NCI-H2107 (cell line): ENCODE measurements around the gene METRN.

Experiments
- DNase-seq: peaks from one replicate; lab custom pipeline; 2025; lab: John Stamatoyannopoulos, UW

Gene METRN

GRCh38 chr16:714558-715476 lies at the start of gene METRN:
TSS of gene METRN (plus strand) at chr16:715118. CDS start at chr16:715290, 172 bp downstream.
- DNase-seq = no peak

DNA sequence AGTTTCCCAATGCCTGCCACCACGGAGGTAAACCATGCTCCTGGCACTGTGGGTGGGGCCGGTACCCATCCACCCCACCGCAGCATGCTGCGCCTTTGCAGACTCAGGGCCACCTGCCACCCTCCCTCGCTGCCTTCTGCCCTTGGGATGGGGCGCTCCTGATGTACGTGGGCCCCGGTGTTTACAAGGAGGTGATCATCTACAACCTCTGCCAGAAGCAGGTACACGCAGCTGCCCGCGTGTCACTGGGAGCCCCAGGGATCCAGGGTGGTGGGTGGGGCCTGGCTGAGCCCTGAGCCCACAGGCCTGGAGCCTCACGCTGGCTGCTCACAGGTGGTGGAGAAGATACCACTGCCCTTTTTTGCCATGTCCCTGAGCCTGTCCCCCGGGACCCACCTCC lies 48.3 kb upstream of the METRN start:
- no peak for DNase-seq

DNA sequence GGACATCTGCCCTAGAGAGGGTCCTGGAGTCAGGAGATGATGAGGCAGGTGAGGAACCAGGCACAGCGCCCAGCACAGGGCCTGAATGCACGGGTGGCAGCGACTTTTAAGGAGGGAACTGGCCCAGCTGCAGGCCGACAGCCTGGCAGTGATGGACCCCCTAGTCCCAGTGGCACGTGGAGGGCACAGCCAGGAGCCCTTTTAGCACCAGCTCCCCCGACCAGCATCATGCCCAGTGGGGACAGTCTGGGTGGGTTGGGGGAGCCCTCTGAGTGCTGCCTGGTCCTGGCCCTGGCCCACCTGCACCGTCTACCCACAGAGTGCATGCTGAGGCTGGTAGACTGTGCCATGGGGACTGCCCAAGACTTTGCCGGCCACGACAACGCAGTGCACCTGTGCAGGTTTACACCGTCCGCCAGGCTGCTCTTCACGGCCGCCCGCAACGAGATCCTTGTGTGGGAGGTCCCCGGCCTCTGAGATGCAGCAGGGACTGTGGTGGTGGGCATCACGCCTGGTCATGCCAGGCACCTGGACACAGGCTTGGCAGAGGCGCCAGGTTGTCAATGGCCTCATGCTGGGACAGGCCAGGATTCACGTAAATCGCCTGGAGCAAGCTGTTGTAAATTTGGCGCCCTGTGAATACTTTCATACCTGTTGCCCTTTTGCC lies 47.7 kb upstream of the METRN start:
- no peak for DNase-seq

GRCh38 chr16:667780-668518 lies 47.0 kb upstream of the METRN start, which contains the start of gene RHOT2:
TSS of gene RHOT2 (plus strand) at chr16:668132. CDS start at chr16:668200, 68 bp downstream.
- DNase-seq = peak; percentile 84

DNA sequence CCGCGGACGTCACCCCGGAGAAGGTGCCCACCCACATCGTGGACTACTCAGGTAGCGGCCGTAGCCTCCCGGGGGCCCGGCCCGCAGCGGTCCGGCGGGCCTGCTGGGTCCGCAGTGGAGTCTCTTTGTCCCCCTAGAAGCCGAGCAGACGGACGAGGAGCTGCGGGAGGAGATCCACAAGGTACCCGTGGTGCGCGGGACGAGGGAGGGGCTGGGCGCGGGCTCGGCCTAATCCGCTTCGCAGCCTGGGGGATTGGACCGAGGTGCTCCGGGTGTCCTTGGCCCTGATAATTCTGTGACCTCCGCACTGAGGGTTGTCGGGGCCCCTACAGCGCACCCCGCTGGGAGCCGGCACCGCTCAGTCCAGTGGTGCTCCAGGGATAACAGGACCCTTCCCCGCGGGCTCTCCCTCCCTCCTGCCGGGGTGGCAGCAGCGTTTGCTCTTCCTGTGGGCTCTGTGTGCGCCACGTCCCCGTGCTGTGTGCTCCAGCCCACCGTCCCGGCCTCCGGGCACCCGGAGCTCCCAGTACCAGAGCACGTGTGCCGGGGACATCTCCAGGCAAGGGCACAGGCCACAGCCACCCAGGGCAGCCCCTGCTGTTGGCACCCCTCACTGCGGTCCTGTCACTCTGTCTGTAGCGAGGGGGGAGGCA lies 46.3 kb upstream of the METRN start:
- no peak for DNase-seq

- DNase-seq = no peak
These were observed 45.3 kb upstream of the METRN start for GRCh38 chr16:669666-670065.

DNA sequence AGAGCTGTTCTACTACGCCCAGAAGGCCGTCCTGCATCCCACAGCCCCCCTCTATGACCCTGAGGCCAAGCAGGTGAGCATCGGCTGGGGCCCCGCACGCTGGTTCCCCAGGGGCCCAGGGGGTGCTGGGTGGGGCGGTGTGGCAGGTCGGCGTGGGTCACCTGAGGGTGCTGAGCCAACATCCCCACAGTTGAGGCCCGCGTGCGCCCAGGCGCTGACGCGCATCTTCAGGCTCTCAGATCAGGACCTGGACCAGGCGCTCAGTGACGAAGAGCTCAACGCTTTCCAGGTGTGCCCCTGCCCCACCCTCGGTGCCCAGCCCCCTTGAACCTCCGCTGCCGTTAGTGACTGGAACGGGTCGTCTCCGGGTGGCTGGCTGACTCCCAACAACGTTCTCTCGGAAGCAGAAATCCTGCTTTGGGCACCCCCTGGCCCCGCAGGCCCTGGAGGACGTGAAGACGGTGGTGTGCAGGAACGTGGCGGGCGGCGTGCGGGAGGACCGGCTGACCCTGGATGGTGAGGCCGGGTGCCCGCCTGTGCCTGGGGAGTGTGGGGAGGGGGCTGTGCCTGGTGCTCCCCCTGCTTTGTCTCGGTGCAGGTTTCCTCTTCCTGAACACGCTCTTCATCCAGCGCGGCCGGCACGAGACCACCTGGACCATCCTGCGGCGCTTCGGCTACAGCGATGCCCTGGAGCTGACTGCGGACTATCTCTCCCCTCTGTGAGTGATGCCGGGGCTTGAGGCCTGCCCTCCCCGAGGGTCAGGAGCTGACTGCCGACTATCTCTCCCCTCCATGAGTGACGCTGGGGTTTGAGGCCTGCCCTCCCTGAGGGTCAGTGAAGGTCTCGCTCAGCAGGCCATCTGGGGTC lies 44.2 kb upstream of the METRN start:
- no peak for DNase-seq

DNA sequence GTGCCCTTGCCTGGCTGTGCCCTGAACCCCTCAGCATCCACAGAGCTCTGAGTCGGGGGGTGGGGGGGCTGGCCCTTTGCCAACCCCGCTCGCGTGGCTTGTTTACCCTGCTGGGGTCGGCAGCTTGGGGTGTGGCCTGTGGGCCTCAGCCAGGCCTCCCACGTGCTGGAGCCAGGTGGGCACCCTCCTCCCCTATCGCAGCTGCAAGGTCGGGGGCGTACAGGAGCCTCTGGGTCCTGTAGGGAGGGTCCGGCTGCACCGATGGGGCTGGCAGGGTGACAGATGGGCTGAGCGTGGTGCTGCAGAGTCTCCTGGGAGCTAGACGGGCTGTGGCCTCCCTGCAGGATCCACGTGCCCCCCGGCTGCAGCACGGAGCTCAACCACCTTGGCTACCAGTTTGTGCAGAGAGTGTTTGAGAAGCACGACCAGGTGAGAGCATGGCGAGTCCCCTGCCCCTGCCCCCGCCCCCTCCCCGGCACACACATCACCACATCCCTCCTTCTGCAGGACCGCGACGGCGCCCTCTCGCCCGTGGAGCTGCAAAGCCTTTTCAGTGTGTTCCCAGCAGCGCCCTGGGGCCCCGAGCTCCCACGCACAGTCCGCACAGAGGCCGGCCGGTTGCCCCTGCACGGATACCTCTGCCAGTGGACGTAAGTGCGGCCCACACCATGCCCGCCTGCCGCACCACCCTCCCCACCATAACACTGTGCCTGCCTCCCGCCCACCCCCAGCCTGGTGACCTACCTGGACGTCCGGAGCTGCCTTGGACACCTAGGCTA lies 43.4 kb upstream of the METRN start:
- no peak for DNase-seq

- DNase-seq = no peak
These were observed 42.5 kb upstream of the METRN start for GRCh38 chr16:672371-672770.

GRCh38 chr16:672851-673250 lies 42.1 kb upstream of the METRN start:
- no peak for DNase-seq

DNA sequence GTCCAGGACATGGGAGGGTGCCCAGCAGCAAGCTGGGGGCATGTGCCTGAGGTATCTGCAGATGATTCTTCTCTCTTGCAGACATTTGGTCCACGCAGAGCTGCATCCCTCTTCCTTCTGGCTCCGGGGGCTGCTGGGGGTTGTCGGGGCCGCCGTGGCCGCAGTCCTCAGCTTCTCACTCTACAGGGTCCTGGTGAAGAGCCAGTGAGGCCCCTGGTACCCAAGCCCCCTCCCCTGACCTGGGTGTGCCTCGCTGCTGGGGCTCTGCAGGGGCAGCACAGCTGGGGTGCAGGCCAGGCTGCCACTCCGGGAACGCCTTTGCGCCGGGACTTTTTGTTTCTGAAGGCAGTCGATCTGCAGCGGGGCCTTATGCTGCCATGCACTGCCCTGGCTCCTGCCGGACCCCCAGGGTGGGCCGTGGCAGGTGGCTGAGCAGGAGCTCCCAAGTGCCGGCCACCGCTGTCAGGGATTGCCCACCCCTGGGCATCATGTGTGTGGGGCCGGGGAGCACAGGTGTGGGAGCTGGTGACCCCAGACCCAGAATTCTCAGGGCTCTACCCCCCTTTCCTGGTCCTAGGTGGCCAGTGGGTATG lies 41.4 kb upstream of the METRN start:
- DNase-seq = no peak

DNA sequence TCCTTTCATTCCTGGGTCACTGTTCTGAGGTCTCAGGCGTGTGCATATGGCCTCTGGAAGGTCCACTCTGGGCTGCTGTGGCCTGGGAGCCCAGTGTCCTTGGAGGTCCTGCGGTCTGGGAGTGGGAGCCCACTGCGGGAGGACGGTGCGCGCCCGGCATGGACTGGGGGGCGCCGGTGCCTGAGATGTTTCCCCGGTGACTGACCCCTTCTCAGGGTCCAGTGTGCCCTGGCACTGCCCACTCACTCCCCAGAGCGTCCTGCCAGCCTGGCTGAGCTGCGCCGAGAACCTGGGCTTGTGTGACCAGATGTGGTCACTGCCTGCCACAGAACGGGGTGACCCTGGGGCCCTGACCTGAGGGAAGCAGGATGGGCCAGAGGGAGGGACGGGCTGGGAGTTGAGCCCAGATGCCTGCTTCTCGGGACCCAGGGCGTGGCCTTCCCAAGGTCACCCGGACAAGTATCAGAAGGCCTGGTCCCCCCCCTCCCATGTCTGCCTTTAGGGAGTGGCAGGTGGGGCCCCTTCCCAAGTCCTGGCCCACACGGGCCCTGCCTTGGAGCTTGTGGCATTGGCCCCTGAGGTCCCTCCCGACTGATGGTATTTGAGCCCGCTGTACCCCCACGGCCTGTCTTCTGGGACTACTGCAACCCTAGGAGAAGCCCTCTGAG lies 40.6 kb upstream of the METRN start:
- no peak for DNase-seq

DNA sequence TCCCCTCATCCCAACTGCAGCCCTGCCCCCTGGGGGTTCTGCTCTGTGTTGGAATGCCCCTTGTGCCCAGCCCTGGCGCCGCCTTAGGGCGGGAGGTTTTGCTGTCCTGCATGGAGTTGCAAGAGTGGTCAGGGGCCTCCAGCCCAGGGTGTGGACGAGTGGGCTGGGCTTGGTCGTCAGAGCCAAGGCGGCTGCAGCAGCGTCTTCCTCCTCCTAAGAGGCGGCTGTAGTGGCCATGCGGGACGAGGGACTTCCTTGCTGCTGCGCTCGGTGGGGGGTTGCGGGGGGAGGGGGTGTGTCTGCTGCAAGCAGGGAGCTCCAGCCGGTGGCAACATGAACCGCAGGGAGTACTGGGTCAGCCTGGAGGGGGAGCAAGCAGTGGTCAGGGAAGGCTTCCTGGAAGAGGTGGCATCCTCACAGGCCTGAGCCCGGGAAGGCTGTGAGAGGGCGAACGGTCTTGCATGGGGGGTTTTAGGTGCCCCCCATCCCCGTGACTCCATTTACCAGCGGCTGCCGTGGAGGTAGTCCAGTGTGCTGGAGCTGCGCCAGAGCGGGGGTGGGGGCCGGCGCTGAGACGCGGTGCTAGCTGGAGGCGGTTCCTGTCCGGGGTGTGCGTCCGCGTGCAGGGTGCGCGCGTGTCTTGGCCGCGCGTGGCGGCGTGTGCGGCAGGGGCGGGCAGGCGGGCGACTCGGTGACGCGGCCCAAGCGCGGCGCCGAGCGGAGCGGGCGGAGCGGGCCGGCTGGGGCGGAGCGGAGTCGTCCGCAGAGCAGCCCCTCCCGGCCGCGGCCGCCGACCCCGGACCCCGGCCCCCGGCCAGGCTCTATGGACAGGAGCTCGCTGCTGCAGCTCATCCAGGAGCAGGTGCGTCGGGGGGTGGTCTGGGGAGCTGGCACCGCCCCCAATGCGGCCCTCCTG lies 39.7 kb upstream of the METRN start, which contains the start of gene RHBDL1:
Gene RHBDL1, plus strand, starts transcription at position 704 of the 916 bp plus-strand sequence. Its CDS starts 120 bp downstream, at position 824.
- no peak for DNase-seq

GRCh38 chr16:675884-676564 lies 38.9 kb upstream of the METRN start:
- no peak for DNase-seq

- no peak for DNase-seq
These were observed 38.4 kb upstream of the METRN start for GRCh38 chr16:676565-676902.

- peak; percentile 82 for DNase-seq
These were observed 38.0 kb upstream of the METRN start for GRCh38 chr16:676913-677312.
